ENCODE results near the gene KCNJ9. TPM values are rescaled to one million over a fixed set of nuclear protein-coding genes. Genes with fewer than 3 reads are reported as not detected.

The KCNJ9 gene
- not detected in 2 replicates for total RNA-seq

DNA sequence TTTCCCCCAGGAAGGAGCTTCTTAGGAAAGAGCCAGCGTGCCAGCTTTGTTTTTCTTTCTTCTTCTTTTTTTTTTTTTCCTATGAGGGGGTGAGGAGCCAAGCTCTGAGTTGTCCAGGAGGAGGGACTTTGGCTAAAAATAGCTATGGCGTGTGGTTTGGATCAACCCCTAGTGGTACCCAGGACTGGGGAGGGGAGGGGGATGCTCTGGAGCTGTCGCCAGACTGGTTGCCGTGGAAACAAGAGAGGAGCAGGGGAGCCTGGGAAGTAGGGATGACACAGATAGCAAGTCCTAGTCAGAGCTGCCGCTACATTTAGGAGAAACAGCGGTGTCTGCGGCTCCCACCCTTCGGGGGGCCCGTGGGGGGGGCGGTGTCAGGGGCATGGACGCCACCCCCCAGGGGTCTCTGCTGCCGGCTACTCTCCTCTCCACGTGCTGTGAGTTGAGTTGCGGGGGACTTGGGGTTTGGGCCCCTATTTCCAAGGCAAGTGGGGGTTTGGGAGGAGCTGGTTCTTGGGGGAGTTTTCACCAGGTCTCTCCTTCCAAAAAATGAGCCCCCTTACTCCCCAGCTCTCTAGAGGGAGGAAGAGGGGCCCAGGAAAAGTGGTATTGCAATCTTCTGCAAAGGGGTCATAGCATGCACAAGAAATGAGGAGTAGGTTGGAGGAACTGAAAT lies at the start of gene KCNJ9:
Gene KCNJ9, plus strand, starts transcription at position 278 of the 676 bp plus-strand sequence. CDS start 2,493 bp downstream, outside the sequence.
- TF ChIP-seq, protein P1, sequence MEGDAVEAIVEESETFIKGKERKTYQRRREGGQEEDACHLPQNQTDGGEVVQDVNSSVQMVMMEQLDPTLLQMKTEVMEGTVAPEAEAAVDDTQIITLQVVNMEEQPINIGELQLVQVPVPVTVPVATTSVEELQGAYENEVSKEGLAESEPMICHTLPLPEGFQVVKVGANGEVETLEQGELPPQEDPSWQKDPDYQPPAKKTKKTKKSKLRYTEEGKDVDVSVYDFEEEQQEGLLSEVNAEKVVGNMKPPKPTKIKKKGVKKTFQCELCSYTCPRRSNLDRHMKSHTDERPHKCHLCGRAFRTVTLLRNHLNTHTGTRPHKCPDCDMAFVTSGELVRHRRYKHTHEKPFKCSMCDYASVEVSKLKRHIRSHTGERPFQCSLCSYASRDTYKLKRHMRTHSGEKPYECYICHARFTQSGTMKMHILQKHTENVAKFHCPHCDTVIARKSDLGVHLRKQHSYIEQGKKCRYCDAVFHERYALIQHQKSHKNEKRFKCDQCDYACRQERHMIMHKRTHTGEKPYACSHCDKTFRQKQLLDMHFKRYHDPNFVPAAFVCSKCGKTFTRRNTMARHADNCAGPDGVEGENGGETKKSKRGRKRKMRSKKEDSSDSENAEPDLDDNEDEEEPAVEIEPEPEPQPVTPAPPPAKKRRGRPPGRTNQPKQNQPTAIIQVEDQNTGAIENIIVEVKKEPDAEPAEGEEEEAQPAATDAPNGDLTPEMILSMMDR (IDR thresholded peaks at IDR 0.05; ENCODE audit: insufficient read depth, low read depth, low read length): no peak
- H3K4me3 ChIP-seq (ENCODE audit: low read depth, low read length): no peak within 1 kb of the TSS
- no peak for DNase-seq (ENCODE audit: low read depth)

DNA sequence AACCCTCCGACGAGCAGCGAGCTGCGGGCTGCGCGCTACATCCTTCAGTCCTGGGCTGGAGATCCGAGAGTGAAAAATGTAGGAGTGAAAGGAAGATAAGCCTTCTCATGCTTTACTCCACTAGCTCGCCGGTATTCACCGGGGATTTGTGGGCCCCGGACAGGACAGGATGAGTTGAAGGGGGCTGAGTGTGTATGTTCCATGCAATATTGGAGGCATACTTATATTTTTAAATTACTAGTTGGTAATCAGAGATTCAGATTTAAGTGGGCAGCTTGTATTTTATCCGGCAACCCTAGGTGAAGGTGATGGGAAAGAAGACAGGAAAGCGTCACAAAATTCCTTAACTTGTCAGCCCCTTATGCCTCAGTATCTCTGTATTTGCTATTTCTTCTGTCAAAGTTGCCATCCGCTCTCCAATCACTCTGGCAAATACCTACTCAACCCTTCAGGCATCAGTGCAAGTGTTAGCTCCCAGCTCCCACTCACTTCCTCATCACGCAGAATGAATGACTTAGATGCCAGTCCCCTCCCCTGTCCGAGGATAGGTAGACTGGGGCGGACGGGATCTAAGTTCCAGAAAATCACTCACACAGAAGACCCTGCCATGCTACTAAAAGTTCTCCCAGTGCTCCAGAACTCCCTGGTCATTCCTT lies 49.0 kb upstream of the KCNJ9 start:
- TF ChIP-seq, protein P1 (IDR thresholded peaks at IDR 0.05; ENCODE audit: insufficient read depth, low read depth, low read length): no peak
- peak overlapping the region; percentile 93 for H3K4me3 ChIP-seq (ENCODE audit: low read depth, low read length)
- no peak for DNase-seq (ENCODE audit: low read depth)

DNA sequence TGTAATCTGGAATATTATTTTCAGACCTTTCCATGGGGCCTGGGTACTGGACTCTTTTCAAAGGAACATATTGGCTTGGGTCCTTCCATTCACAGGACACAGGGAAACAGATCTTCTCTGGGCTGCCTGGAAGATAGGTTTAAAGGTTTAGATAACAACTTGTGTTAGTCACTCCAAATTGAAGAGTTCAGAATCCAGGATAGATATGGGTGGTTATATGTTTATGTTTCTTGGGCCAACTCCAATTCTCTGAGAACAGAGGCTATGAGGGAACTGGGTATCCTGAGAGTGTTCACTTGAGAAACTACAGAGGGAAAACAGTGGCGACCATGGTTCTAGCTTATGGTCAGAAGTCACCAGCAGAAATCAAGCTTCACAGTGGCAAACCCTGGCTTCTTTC lies 40.9 kb upstream of the KCNJ9 start:
- peak; percentile 12 for DNase-seq (ENCODE audit: low read depth)
- no peak overlapping the region for H3K4me3 ChIP-seq (ENCODE audit: low read depth, low read length)
- TF ChIP-seq, protein P1 (IDR thresholded peaks at IDR 0.05; ENCODE audit: insufficient read depth, low read depth, low read length): no peak

DNA sequence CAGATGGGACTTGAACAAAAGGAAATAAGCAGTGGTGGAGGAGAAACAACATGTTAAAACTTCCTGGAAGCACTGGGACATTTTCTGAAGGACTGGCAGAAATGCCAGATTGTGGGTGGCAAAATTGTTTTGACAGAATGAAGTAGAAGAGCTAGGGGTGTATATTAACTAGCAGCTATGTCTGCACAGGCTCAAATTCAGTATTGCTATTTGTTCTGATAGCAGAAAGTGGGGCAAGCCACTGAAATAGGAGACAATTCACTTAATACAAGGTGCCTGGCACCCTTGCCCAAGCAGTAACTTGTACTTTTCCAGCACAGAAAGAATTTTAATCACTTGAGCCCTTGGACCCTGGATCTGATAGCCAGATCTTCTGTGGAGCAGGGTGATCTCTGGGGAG lies 37.8 kb upstream of the KCNJ9 start:
- H3K4me3 ChIP-seq (ENCODE audit: low read depth, low read length): no peak overlapping the region
- no peak for DNase-seq (ENCODE audit: low read depth)
- TF ChIP-seq, protein P1 (IDR thresholded peaks at IDR 0.05; ENCODE audit: insufficient read depth, low read depth, low read length): no peak

DNA sequence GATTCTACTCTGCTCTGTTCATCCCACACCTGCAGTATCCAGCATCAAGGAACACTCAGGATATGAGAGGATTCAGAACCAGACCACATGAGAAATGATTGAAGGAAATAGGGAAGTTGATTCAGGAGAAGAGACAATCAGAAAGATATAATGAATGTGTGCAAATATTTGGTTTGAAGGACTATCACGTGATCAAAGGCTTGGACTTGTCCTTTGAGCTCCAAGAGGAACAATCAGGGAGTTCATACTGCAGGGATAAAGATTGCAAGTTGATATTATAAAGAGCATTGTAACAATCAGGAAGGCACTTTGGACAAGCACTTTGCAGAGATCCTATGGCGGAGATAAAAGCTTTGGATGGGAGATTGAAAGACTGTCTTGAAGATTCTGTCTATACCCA lies 35.7 kb upstream of the KCNJ9 start:
- DNase-seq (ENCODE audit: low read depth): no peak
- TF ChIP-seq, protein P1 (IDR thresholded peaks at IDR 0.05; ENCODE audit: insufficient read depth, low read depth, low read length): no peak

DNA sequence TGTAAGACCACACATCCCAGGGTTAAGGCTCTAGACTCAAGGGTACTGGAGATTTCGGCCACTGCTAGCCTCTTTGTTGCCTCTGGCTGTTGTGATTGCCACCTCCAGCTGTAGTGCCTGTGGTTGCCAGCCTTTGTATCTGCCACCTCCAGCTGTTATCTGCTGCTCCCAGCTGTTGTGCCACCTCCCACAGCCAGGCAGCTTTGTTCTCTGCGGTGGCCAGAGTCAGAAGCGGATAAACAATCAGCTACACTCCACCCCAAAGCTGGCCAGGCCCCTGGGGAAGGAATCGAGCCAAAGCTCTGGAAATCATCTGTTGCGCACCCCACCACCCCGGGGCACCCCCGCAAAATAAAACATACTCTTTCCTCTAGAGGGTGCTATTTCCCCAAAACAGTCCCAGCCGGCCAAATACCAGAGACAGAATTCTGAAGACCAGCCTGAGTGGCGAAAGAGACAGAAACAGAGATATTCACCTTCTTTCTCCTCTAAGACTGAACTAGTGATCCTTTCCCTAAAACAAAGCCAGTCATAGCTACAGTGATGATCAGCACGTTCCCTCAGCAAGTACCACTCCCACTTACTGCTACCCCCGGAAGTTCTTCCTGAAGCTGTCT lies 34.7 kb upstream of the KCNJ9 start:
- TF ChIP-seq, protein P1 (IDR thresholded peaks at IDR 0.05; ENCODE audit: insufficient read depth, low read depth, low read length): peak; percentile 64
- H3K4me3 ChIP-seq (ENCODE audit: low read depth, low read length): no peak overlapping the region
- peak; percentile 51 for DNase-seq (ENCODE audit: low read depth)

More for the DNA sequence above, 35.7 kb upstream of the KCNJ9 start:
- H3K4me3 ChIP-seq (ENCODE audit: low read depth, low read length): no peak overlapping the region

Data from fibroblast of villous mesenchyme (primary cell).